Bone marrow (tissue), 2 donors: ENCODE measurements around the gene CHD9.

Source experiments
- DNase-seq, 2 donors: peaks; one replicate each; lab custom pipeline; 2025; lab: John Stamatoyannopoulos, UW

CHD9 gene

GRCh38 chr16:53091466-53092211 is 36.8 kb downstream of the CHD9 start:
- DNase-seq = peak; percentile 3 to 54

- no peak for DNase-seq
Measured at GRCh38 chr16:53092284-53092683, 37.5 kb downstream of the CHD9 start.

- DNase-seq = no peak
Measured at GRCh38 chr16:53093162-53093744, 38.5 kb downstream of the CHD9 start.

- DNase-seq = peak; percentile 3 to 88
Measured at GRCh38 chr16:53094013-53094630, 39.3 kb downstream of the CHD9 start.

GRCh38 chr16:53097190-53097589 is 42.4 kb downstream of the CHD9 start:
- no peak for DNase-seq

GRCh38 chr16:53098526-53099317 is 43.9 kb downstream of the CHD9 start:
- DNase-seq = peak; percentile 29 to 94

GRCh38 chr16:53099318-53100130 is 44.7 kb downstream of the CHD9 start:
- DNase-seq = peak; percentile 52 to 84

- no peak for DNase-seq
Measured at GRCh38 chr16:53100131-53100748, 45.4 kb downstream of the CHD9 start.

GRCh38 chr16:53100889-53101288 is 46.1 kb downstream of the CHD9 start:
- DNase-seq = no peak

GRCh38 chr16:53103811-53104210 is 49.0 kb downstream of the CHD9 start:
- DNase-seq = no peak

- DNase-seq = no peak
Measured at GRCh38 chr16:53105565-53105964, 50.8 kb downstream of the CHD9 start.

- no peak for DNase-seq
Measured at GRCh38 chr16:53111078-53111791, 56.4 kb downstream of the CHD9 start.

GRCh38 chr16:53112015-53112414 is 57.2 kb downstream of the CHD9 start:
- no peak for DNase-seq

GRCh38 chr16:53115047-53115446 is 60.3 kb downstream of the CHD9 start:
- no peak for DNase-seq

- no peak for DNase-seq
Measured at GRCh38 chr16:53115773-53116172, 61.0 kb downstream of the CHD9 start.

- DNase-seq = peak in 1 of 2 donors; percentile 35
Measured at GRCh38 chr16:53121043-53121620, 66.3 kb downstream of the CHD9 start.

- no peak for DNase-seq
Measured at GRCh38 chr16:53121661-53122060, 66.9 kb downstream of the CHD9 start.

- DNase-seq = no peak
Measured at GRCh38 chr16:53123747-53124146, 69.0 kb downstream of the CHD9 start.

- no peak for DNase-seq
Measured at GRCh38 chr16:53126390-53126789, 71.6 kb downstream of the CHD9 start.
